Endodermal cell (in vitro differentiated cells): ENCODE results near the gene HS6ST2. TPM values are rescaled to one million over a fixed set of nuclear protein-coding genes. Genes with fewer than 3 reads are reported as not detected.

Experiments
- DNase-seq: peaks from one replicate; pipeline ENCODE4 v3.0.0-alpha.2; 2017
- H3K27ac ChIP-seq: 2 replicates; pipeline ENCODE4 v1.5.1; 2013; ENCODE audit warnings: mild to moderate bottlenecking, low read depth, low read length, moderate library complexity
- H3K27me3 ChIP-seq: 2 replicates; pipeline ENCODE4 v1.6.1; 2013; ENCODE audit warnings: mild to moderate bottlenecking, low read length, moderate library complexity; ENCODE audit not compliant: insufficient read depth, control insufficient read depth, poor library complexity, severe bottlenecking
- H3K36me3 ChIP-seq: 2 replicates; pipeline ENCODE4 v1.7.0; 2013; ENCODE audit warnings: mild to moderate bottlenecking, low read length, moderate library complexity; ENCODE audit not compliant: control insufficient read depth, insufficient read depth
- H3K4me1 ChIP-seq: one replicate; pipeline ENCODE4 v1.7.0; 2013; ENCODE audit warnings: low read length; ENCODE audit not compliant: control insufficient read depth, insufficient read depth
- H3K4me3 ChIP-seq: 2 replicates; pipeline ENCODE4 v1.5.1; 2013; ENCODE audit warnings: mild to moderate bottlenecking, low read length, moderate library complexity
- H3K9ac ChIP-seq: 2 replicates; pipeline ENCODE4 v1.6.1; 2013; ENCODE audit warnings: mild to moderate bottlenecking, low read length, moderate library complexity; ENCODE audit not compliant: poor library complexity, severe bottlenecking; ENCODE audit errors: extremely low read depth
- H3K9me3 ChIP-seq: 2 replicates; pipeline ENCODE4 v1.6.1; 2013; ENCODE audit warnings: mild to moderate bottlenecking, low read length, moderate library complexity; ENCODE audit not compliant: control insufficient read depth
- H3K27ac Mint-ChIP-seq: 2 replicates; pipeline ENCODE4 v1.8.0; 2020; ENCODE audit warnings: mixed read lengths
- H3K27me3 Mint-ChIP-seq: 2 replicates; pipeline ENCODE4 v1.8.0; 2021; ENCODE audit warnings: mild to moderate bottlenecking, mixed read lengths; ENCODE audit not compliant: insufficient read depth
- H3K36me3 Mint-ChIP-seq: 2 replicates; pipeline ENCODE4 v1.8.0; 2020; ENCODE audit warnings: low read depth, mixed read lengths
- H3K4me1 Mint-ChIP-seq: 2 replicates; pipeline ENCODE4 v1.8.0; 2020; ENCODE audit warnings: mixed read lengths
- H3K4me3 Mint-ChIP-seq: 2 replicates; pipeline ENCODE4 v1.8.0; 2020; ENCODE audit warnings: mild to moderate bottlenecking, moderate library complexity, mixed read lengths
- H3K9me3 Mint-ChIP-seq: 2 replicates; pipeline ENCODE4 v1.8.0; 2020; ENCODE audit warnings: mild to moderate bottlenecking, mixed read lengths
- CTCF ChIP-seq: fragments of 200-600 bp; sonication (generic); conservative IDR thresholded peaks from 2 replicates; pipeline ENCODE4 v1.5.0; 2021; ENCODE audit warnings: antibody characterized with exemption, mild to moderate bottlenecking
- WGBS, 2 experiments: methylation state at CpG; one replicate each; pipeline versions ENCODE4 v1.1.5 to v1.1.7; 2013; ENCODE audit warnings: missing lambda C conversion rate in 2 of 2, mixed read lengths in 1 of 2; ENCODE audit not compliant: insufficient coverage in 1 of 2, insufficient read length in 1 of 2; 5-methylcytosine and 5-hydroxymethylcytosine counted together
- total RNA-seq, 2 donors: library from RNA; stranded (reverse); fragmentation: NEBNext Ultra II Directional in 1 of 2; extraction: Animal tissue kit (Norgen Biotek cat#: 25700) in 1 of 2; gene quantifications; 2 replicates in 1 of 2; 3 replicates in 1 of 2; pipeline ENCODE4 v1.2.1, GENCODE V29; 2021

Gene HS6ST2
- total RNA-seq, 2 donors from 2014 or later: 4.1 to 19.4 TPM

DNA sequence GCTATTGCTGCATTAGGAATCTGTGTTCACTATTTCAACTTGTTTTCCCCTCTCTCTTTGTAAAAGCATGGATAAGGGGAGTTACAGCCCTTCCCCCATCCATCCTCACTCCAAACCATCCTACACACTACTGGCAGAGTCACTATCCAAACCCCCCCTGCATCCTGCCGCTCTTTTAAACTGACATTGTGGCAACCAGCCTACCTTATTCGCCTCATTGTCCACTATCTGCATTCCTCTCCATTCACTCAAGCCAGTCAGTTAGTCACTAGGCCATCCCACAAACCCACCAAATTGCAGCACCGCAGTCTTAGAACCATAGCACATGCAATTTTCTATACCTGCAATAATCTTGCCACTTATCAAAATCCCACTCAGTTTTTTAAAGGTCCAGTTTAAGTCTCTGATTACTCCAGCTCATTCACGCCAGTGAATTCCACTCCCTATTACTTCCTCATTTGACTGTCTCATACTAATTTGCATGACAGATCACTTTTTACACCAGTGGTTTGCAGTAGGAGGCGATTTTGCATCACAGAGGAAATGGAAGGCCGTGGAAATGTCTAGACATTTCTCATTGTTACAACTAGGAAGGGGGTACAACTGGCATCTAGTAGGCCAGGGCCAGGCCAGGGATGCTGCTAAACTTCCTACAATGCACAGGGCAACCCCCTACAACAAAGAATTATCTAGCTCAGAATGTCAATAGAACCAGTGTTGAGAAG lies 181.8 kb downstream of the HS6ST2 start:
- TF ChIP-seq CTCF: no peak
- H3K4me1 ChIP-seq: no peaks in the 10 kb centered on the region
- no peaks in the 10 kb centered on the region for H3K36me3 Mint-ChIP-seq
- no peak overlapping the region for H3K4me3 ChIP-seq
- H3K36me3 ChIP-seq: no peaks in the 10 kb centered on the region
- no peaks in the 10 kb centered on the region for H3K27me3 Mint-ChIP-seq
- no peak overlapping the region for H3K9ac ChIP-seq
- H3K9me3 ChIP-seq: no peaks in the 10 kb centered on the region
- peaks cover 7% of the 10 kb centered on the region for H3K4me1 Mint-ChIP-seq
- no peak overlapping the region for H3K27ac ChIP-seq
- H3K27me3 ChIP-seq: no peaks in the 10 kb centered on the region
- DNase-seq: no peak
- no peak overlapping the region for H3K27ac Mint-ChIP-seq
- no peak overlapping the region for H3K4me3 Mint-ChIP-seq
- WGBS, 2 experiments: 64 to 71% methylated on average over 2 to 6 of the region's 6 CpGs
- no peaks in the 10 kb centered on the region for H3K9me3 Mint-ChIP-seq

GRCh38 chrX:132775263-132775823 lies 183.1 kb downstream of the HS6ST2 start:
- H3K4me1 ChIP-seq: no peaks in the 10 kb centered on the region
- H3K4me3 Mint-ChIP-seq: no peak overlapping the region
- H3K27me3 ChIP-seq: no peaks in the 10 kb centered on the region
- H3K9ac ChIP-seq: no peak overlapping the region
- H3K36me3 ChIP-seq: no peaks in the 10 kb centered on the region
- H3K27ac Mint-ChIP-seq: no peak overlapping the region
- no peak overlapping the region for H3K4me3 ChIP-seq
- H3K27me3 Mint-ChIP-seq: no peaks in the 10 kb centered on the region
- no peaks in the 10 kb centered on the region for H3K9me3 Mint-ChIP-seq
- no peak overlapping the region for H3K27ac ChIP-seq
- DNase-seq: no peak
- 95% methylated on average over 6 of the region's 7 CpGs; no CpG with 5 or more reads in 1 of the 2 experiments for WGBS, 2 experiments
- no peaks in the 10 kb centered on the region for H3K9me3 ChIP-seq
- H3K36me3 Mint-ChIP-seq: no peaks in the 10 kb centered on the region
- peaks cover 7% of the 10 kb centered on the region for H3K4me1 Mint-ChIP-seq
- no peak for TF ChIP-seq CTCF

GRCh38 chrX:132774010-132774714 lies 184.3 kb downstream of the HS6ST2 start:
- H3K4me1 ChIP-seq: no peaks in the 10 kb centered on the region
- no peak overlapping the region for H3K4me3 ChIP-seq
- H3K27me3 ChIP-seq: no peaks in the 10 kb centered on the region
- WGBS, 2 experiments: 83 to 95% methylated on average over 1 to 5 of the region's 5 CpGs
- no peak overlapping the region for H3K9ac ChIP-seq
- no peaks in the 10 kb centered on the region for H3K36me3 Mint-ChIP-seq
- no peak for DNase-seq
- no peak for TF ChIP-seq CTCF
- no peak overlapping the region for H3K4me3 Mint-ChIP-seq
- H3K4me1 Mint-ChIP-seq: peaks cover 7% of the 10 kb centered on the region
- H3K36me3 ChIP-seq: no peaks in the 10 kb centered on the region
- H3K27ac Mint-ChIP-seq: no peak overlapping the region
- no peak overlapping the region for H3K27ac ChIP-seq
- H3K9me3 Mint-ChIP-seq: no peaks in the 10 kb centered on the region
- H3K9me3 ChIP-seq: no peaks in the 10 kb centered on the region
- no peaks in the 10 kb centered on the region for H3K27me3 Mint-ChIP-seq
